ENCODE data around the gene ENKUR.

ENKUR gene

GRCh38 chr10:24953675-24954074 is 62.3 kb downstream of the ENKUR start:
- H2AFZ ChIP-seq (ENCODE audit: low read depth, low read length): peak overlapping the region; percentile 84
- H3K4me1 ChIP-seq (ENCODE audit: insufficient read depth, low read length): peaks cover 26% of the 10 kb centered on the region
- H3K27ac ChIP-seq (ENCODE audit: low read length): no peak overlapping the region
- H3K27me3 ChIP-seq (ENCODE audit: insufficient read depth, low read length, poor library complexity): no peaks in the 10 kb centered on the region
- no peak overlapping the region for H3K4me2 ChIP-seq (ENCODE audit: insufficient read depth, low read length)
- no peaks in the 10 kb centered on the region for H4K20me1 ChIP-seq (ENCODE audit: insufficient read depth, low read length)
- TF ChIP-seq CTCF (IDR thresholded peaks at IDR 0.05; ENCODE audit: borderline replicate concordance, extremely low read depth, low read length, poor library complexity, severe bottlenecking) (no peak), EZH2 (IDR thresholded peaks at IDR 0.05; ENCODE audit: borderline replicate concordance, low read depth, low read length, severe bottlenecking) (no peak)
- ATAC-seq (ENCODE audit: insufficient read depth, low read depth) (no peak), DNase-seq (no peak)
- H3K9me3 ChIP-seq (ENCODE audit: insufficient read depth, low read length, severe bottlenecking): no peaks in the 10 kb centered on the region
- no peaks in the 10 kb centered on the region for H3K36me3 ChIP-seq (ENCODE audit: insufficient read depth, low read length)
- no peak overlapping the region for H3K4me3 ChIP-seq (ENCODE audit: low read depth in 1 of 2, low read length in 2 of 2)
- H3K79me2 ChIP-seq (ENCODE audit: insufficient read depth, low read length): no peaks in the 10 kb centered on the region
- no peak overlapping the region for H3K9ac ChIP-seq (ENCODE audit: low read depth, low read length)

- peak; percentile 70 for DNase-seq
- Histone ChIP-seq H4K20me1 (ENCODE audit: insufficient read depth, low read length) (no peaks in the 10 kb centered on the region), H3K9me3 (ENCODE audit: insufficient read depth, low read length, severe bottlenecking) (no peaks in the 10 kb centered on the region), H3K79me2 (ENCODE audit: insufficient read depth, low read length) (no peaks in the 10 kb centered on the region), H3K4me2 (ENCODE audit: insufficient read depth, low read length) (peak overlapping the region; percentile 86), H3K4me3 (ENCODE audit: low read depth in 1 of 2, low read length in 2 of 2) (peak overlapping the region; percentile 2 to 65; a peak in 3 of 4 replicates), H3K27me3 (ENCODE audit: insufficient read depth, low read length, poor library complexity) (no peaks in the 10 kb centered on the region), H3K36me3 (ENCODE audit: insufficient read depth, low read length) (no peaks in the 10 kb centered on the region), H3K4me1 (ENCODE audit: insufficient read depth, low read length) (peaks cover 26% of the 10 kb centered on the region), H3K9ac (ENCODE audit: low read depth, low read length) (peak overlapping the region; percentile 72), H3K27ac (ENCODE audit: low read length) (peak overlapping the region; percentile 76), H2AFZ (ENCODE audit: low read depth, low read length) (peak overlapping the region; percentile 84)
- TF ChIP-seq CTCF (IDR thresholded peaks at IDR 0.05; ENCODE audit: borderline replicate concordance, extremely low read depth, low read length, poor library complexity, severe bottlenecking): peak; percentile 70
- TF ChIP-seq EZH2 (IDR thresholded peaks at IDR 0.05; ENCODE audit: borderline replicate concordance, low read depth, low read length, severe bottlenecking): no peak
- ATAC-seq (ENCODE audit: insufficient read depth, low read depth): peak; percentile 85
Measured at GRCh38 chr10:24952707-24953645, 63.0 kb downstream of the ENKUR start.

- Histone ChIP-seq H3K4me2 (ENCODE audit: insufficient read depth, low read length) (peak within 1 kb of the TSS; percentile 86), H3K9ac (ENCODE audit: low read depth, low read length) (peak within 1 kb of the TSS; percentile 72), H3K27ac (ENCODE audit: low read length) (peak within 1 kb of the TSS; percentile 76), H2AFZ (ENCODE audit: low read depth, low read length) (peak within 1 kb of the TSS; percentile 84), H3K4me3 (ENCODE audit: low read depth in 1 of 2, low read length in 2 of 2) (peak within 1 kb of the TSS; percentile 8 to 65; a peak in 3 of 4 replicates), H3K79me2 (ENCODE audit: insufficient read depth, low read length) (no peaks in the 10 kb centered on the region), H3K36me3 (ENCODE audit: insufficient read depth, low read length) (no peaks in the 10 kb centered on the region), H3K4me1 (ENCODE audit: insufficient read depth, low read length) (peaks cover 26% of the 10 kb centered on the region), H4K20me1 (ENCODE audit: insufficient read depth, low read length) (no peaks in the 10 kb centered on the region), H3K27me3 (ENCODE audit: insufficient read depth, low read length, poor library complexity) (no peaks in the 10 kb centered on the region), H3K9me3 (ENCODE audit: insufficient read depth, low read length, severe bottlenecking) (no peaks in the 10 kb centered on the region)
- DNase-seq: no peak
- TF ChIP-seq EZH2 (IDR thresholded peaks at IDR 0.05; ENCODE audit: borderline replicate concordance, low read depth, low read length, severe bottlenecking) (no peak), CTCF (IDR thresholded peaks at IDR 0.05; ENCODE audit: borderline replicate concordance, extremely low read depth, low read length, poor library complexity, severe bottlenecking) (no peak)
- peak; percentile 30 for ATAC-seq (ENCODE audit: insufficient read depth, low read depth)
Measured at GRCh38 chr10:24952143-24952706, 63.7 kb downstream of the ENKUR start, which contains the start of gene PRTFDC1. TSS of gene PRTFDC1 (minus strand) at chr10:24952606. CDS start at chr10:24952575, 31 bp downstream.

All from DND-41 (cell line).